ENCODE data around the gene NKX1-2. TPM values are rescaled to one million over a fixed set of nuclear protein-coding genes. Genes with fewer than 3 reads are reported as not detected.

Gene NKX1-2
- total and polyA plus RNA-seq, 2 of the 8 experiments (the other 6 are each of a cell fraction or from before 2014, with no cell fraction given) = 12.7 to 34.9 TPM

DNA sequence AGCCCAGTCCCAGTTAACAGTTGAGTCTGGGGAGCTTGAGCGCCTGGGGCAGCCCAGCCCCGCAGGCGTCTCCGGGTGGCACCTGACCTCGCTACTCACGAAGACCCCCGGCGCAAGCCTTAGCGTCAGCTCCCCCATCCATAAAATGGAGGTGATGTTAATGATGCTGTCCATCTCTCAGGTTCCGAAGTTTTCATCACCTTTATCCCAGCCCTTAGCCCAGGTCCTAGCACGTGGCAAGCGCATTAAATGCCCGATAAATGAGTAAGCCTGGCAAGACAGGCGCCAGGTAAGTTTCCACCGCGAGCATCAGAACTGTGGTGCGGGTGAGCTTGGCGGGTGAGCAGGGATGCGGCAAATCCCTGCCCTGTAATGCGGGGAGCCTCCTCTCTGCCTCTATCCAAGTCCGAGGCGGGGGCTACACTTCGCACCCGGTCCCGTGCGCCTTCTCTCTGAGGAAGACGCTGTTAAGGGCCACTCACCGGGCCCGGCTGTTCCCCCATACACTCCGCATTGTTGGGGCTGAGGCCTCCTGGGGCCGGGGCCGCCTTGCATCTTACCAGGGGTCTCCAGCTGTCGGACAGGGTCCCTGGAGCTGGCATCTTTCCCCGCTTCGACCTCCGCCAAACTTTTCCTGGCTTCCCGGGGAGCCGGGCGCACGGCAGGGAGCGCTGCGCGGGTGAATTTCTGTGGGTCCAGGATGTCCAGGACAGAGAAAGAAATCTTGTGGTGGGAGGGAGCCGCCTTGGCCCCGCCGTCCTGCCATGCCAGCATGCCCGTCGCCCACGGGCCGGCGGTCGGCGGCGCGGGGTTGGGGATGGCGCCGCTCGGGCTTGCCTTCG lies 444 bp downstream of the NKX1-2 start (continued):
- TF ChIP-seq, protein P1, sequence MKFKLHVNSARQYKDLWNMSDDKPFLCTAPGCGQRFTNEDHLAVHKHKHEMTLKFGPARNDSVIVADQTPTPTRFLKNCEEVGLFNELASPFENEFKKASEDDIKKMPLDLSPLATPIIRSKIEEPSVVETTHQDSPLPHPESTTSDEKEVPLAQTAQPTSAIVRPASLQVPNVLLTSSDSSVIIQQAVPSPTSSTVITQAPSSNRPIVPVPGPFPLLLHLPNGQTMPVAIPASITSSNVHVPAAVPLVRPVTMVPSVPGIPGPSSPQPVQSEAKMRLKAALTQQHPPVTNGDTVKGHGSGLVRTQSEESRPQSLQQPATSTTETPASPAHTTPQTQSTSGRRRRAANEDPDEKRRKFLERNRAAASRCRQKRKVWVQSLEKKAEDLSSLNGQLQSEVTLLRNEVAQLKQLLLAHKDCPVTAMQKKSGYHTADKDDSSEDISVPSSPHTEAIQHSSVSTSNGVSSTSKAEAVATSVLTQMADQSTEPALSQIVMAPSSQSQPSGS (IDR thresholded peaks at IDR 0.05; ENCODE audit: low read length) = no peak
- TF ChIP-seq CEBPB (IDR thresholded peaks at IDR 0.05; ENCODE audit: low read depth, low read length) (no peak), RNF2 (IDR thresholded peaks at IDR 0.05; ENCODE audit: borderline replicate concordance, low read depth, low read length, missing control alignments, poor library complexity, severe bottlenecking) (peak; percentile 62), SUZ12 (IDR thresholded peaks at IDR 0.05; ENCODE audit: low read length) (peak; percentile 35; the same call in 1 of the 2 replicates), SIN3A (conservative IDR thresholded peaks at IDR 0.05 in 1 of 2, IDR thresholded peaks at IDR 0.05 in 1 of 2; ENCODE audit: low read depth in 1 of 2, low read length in 2 of 2) (peak in 1 of 2 experiments; percentile 44; a peak in 2 of 4 replicates), POLR2A (IDR thresholded peaks at IDR 0.05; ENCODE audit: control extremely low read depth in 1 of 2, low read depth in 2 of 2, low read length in 2 of 2) (no peak), CHD2 (IDR thresholded peaks at IDR 0.05; ENCODE audit: low read length) (no peak), TEAD4 (IDR thresholded peaks at IDR 0.05; ENCODE audit: low read depth, low read length) (no peak), TCF12 (IDR thresholded peaks at IDR 0.05; ENCODE audit: low read depth, low read length) (no peak)
- TF ChIP-seq, protein P2, sequence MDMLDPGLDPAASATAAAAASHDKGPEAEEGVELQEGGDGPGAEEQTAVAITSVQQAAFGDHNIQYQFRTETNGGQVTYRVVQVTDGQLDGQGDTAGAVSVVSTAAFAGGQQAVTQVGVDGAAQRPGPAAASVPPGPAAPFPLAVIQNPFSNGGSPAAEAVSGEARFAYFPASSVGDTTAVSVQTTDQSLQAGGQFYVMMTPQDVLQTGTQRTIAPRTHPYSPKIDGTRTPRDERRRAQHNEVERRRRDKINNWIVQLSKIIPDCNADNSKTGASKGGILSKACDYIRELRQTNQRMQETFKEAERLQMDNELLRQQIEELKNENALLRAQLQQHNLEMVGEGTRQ (IDR thresholded peaks at IDR 0.05; ENCODE audit: low read length) = no peak
- TF ChIP-seq, protein P3, sequence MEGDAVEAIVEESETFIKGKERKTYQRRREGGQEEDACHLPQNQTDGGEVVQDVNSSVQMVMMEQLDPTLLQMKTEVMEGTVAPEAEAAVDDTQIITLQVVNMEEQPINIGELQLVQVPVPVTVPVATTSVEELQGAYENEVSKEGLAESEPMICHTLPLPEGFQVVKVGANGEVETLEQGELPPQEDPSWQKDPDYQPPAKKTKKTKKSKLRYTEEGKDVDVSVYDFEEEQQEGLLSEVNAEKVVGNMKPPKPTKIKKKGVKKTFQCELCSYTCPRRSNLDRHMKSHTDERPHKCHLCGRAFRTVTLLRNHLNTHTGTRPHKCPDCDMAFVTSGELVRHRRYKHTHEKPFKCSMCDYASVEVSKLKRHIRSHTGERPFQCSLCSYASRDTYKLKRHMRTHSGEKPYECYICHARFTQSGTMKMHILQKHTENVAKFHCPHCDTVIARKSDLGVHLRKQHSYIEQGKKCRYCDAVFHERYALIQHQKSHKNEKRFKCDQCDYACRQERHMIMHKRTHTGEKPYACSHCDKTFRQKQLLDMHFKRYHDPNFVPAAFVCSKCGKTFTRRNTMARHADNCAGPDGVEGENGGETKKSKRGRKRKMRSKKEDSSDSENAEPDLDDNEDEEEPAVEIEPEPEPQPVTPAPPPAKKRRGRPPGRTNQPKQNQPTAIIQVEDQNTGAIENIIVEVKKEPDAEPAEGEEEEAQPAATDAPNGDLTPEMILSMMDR (IDR thresholded peaks at IDR 0.05; ENCODE audit: control extremely low read depth in 1 of 3, insufficient read depth in 1 of 3, low read depth in 1 of 3, low read length in 3 of 3) = no peak
- TF ChIP-seq, protein P4, sequence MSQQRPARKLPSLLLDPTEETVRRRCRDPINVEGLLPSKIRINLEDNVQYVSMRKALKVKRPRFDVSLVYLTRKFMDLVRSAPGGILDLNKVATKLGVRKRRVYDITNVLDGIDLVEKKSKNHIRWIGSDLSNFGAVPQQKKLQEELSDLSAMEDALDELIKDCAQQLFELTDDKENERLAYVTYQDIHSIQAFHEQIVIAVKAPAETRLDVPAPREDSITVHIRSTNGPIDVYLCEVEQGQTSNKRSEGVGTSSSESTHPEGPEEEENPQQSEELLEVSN (IDR thresholded peaks at IDR 0.05) = peak; percentile 64

All from H1 (cell line).